ENCODE measurements around the gene HSPB7. TPM values are rescaled to one million over a fixed set of nuclear protein-coding genes. Genes with fewer than 3 reads are reported as not detected.
A peak's percentile ranks its signal among the peaks of the same experiment; 100 is the strongest.

Gene HSPB7
- total RNA-seq = under 1 TPM; 0.28 to 0.42 TPM
- 1 to 10 TPM in 1 of 2 donors, under 1 TPM in 1; 0.28 to 1.4 TPM for polyA plus RNA-seq

GRCh38 chr1:16017461-16018303 lies at the start of gene HSPB7:
HSPB7 (minus strand) TSS chr1:16018043; CDS start chr1:16017963, 80 bp downstream.
- Histone ChIP-seq H3K4me3 (ENCODE audit: low read depth in 1 of 3, low read length in 3 of 3) (no peak within 1 kb of the TSS), H3K27ac (ENCODE audit: low read depth in 1 of 2, low read length in 2 of 2) (peak within 1 kb of the TSS; percentile 54 to 60), H3K4me1 (ENCODE audit: control insufficient read depth in 4 of 4, insufficient read depth in 4 of 4, low read length in 3 of 4) (peaks cover 4 to 15% (median 6%) of the 10 kb centered on the region in 4 donors), H3K9me3 (ENCODE audit: control insufficient read depth in 4 of 4, low read length in 3 of 4) (no peaks in the 10 kb centered on the region), H3K9ac (ENCODE audit: low read depth in 1 of 2, low read length in 2 of 2) (no peak within 1 kb of the TSS), H3K27me3 (ENCODE audit: control insufficient read depth in 4 of 4, insufficient read depth in 4 of 4, low read length in 3 of 4) (no peaks in the 10 kb centered on the region), H3K36me3 (ENCODE audit: control insufficient read depth in 4 of 4, insufficient read depth in 3 of 4, low read depth in 1 of 4, low read length in 3 of 4) (no peaks in the 10 kb centered on the region)
- TF ChIP-seq YY1 (IDR thresholded peaks at IDR 0.05) (no peak), SP1 (IDR thresholded peaks at IDR 0.05) (peak; percentile 11)
- 70% methylated on average over 37 of the region's 37 CpGs for WGBS
- no peak for DNase-seq (ENCODE audit: low spot score)

- peak; percentile 63 for DNase-seq (ENCODE audit: low spot score)
- peak overlapping the region; percentile 15 to 37 for H3K27ac ChIP-seq (ENCODE audit: low read depth in 1 of 2, low read length in 2 of 2)
- WGBS = 30% methylated on average over 6 of the region's 6 CpGs
Measured at GRCh38 chr1:16067127-16067768, 49.4 kb upstream of the HSPB7 start.

More at GRCh38 chr1:16067127-16067768, 49.4 kb upstream of the HSPB7 start:
- Histone ChIP-seq H3K9me3 (ENCODE audit: control insufficient read depth in 4 of 4, low read length in 3 of 4) (no peaks in the 10 kb centered on the region), H3K4me1 (ENCODE audit: control insufficient read depth in 4 of 4, insufficient read depth in 4 of 4, low read length in 3 of 4) (peaks cover 10 to 26% (median 18%) of the 10 kb centered on the region in 4 donors), H3K36me3 (ENCODE audit: control insufficient read depth in 4 of 4, insufficient read depth in 3 of 4, low read depth in 1 of 4, low read length in 3 of 4) (no peaks in the 10 kb centered on the region), H3K9ac (ENCODE audit: low read depth in 1 of 2, low read length in 2 of 2) (no peak overlapping the region), H3K4me3 (ENCODE audit: low read depth in 1 of 3, low read length in 3 of 3) (no peak overlapping the region), H3K27me3 (ENCODE audit: control insufficient read depth in 4 of 4, insufficient read depth in 4 of 4, low read length in 3 of 4) (no peaks in the 10 kb centered on the region)
- peak; percentile 86 for TF ChIP-seq HNF4G (IDR thresholded peaks at IDR 0.05)
- no peak for TF ChIP-seq YY1 (IDR thresholded peaks at IDR 0.05)
- TF ChIP-seq NR2F2 (IDR thresholded peaks at IDR 0.05) = no peak
- no peak for TF ChIP-seq FOXA1 (IDR thresholded peaks at IDR 0.05)
- TF ChIP-seq ZBTB33 (IDR thresholded peaks at IDR 0.05) = no peak
- TF ChIP-seq JUND (IDR thresholded peaks at IDR 0.05) = peak; percentile 35 to 53
- no peak for TF ChIP-seq GABPA (IDR thresholded peaks at IDR 0.05 in 1 of 2, conservative IDR thresholded peaks at IDR 0.05 in 1 of 2)
- no peak for TF ChIP-seq FOXA2 (IDR thresholded peaks at IDR 0.05)
- TF ChIP-seq TAF1 (conservative IDR thresholded peaks at IDR 0.05) = no peak
- TF ChIP-seq CTCF (IDR thresholded peaks at IDR 0.05; ENCODE audit: low read depth, low read length, missing input control) = no peak
- no peak for TF ChIP-seq RAD21 (IDR thresholded peaks at IDR 0.05)
- peak; percentile 84 for TF ChIP-seq ATF3 (IDR thresholded peaks at IDR 0.05)
- no peak for TF ChIP-seq EGR1 (IDR thresholded peaks at IDR 0.05; ENCODE audit: low read depth in 2 of 2)
- TF ChIP-seq REST (IDR thresholded peaks at IDR 0.05) = peak; percentile 17
- peak; percentile 78 to 92 for TF ChIP-seq HNF4A (conservative IDR thresholded peaks at IDR 0.05)
- TF ChIP-seq SP1 (IDR thresholded peaks at IDR 0.05) = peak; percentile 83
- no peak for TF ChIP-seq MAX (IDR thresholded peaks at IDR 0.05)
- TF ChIP-seq RXRA (IDR thresholded peaks at IDR 0.05) = peak in 1 of 2 donors; percentile 34
